Neural cell (in vitro differentiated cells): ENCODE data around the gene GARIN5A. TPM values are rescaled to one million over a fixed set of nuclear protein-coding genes. Genes with fewer than 3 reads are reported as not detected.

ENCODE experiments used
- H2AFZ ChIP-seq: fragments of 200-600, 300-800 bp; sonication (generic), shearing (Covaris generic); 2 replicates; pipeline ENCODE4 v1.6.0; 2014; ENCODE audit warnings: low read depth, mild to moderate bottlenecking, antibody characterized with exemption, low read length, moderate library complexity
- H3F3A ChIP-seq: fragments of 200-600 bp; shearing (Covaris generic); 2 replicates; pipeline ENCODE4 v1.6.1; 2016; ENCODE audit warnings: mild to moderate bottlenecking, moderate library complexity, mixed read lengths, antibody characterized with exemption, low read length; ENCODE audit not compliant: insufficient read depth, poor library complexity, severe bottlenecking
- H3K27ac ChIP-seq: fragments of 200-600, 300-800 bp; sonication (generic), shearing (Covaris generic); 2 replicates; pipeline ENCODE4 v1.5.1; 2014; ENCODE audit warnings: mild to moderate bottlenecking, low read length, moderate library complexity
- H3K27me3 ChIP-seq: fragments of 300-800, 200-600 bp; sonication (generic), shearing (Covaris generic); 2 replicates; pipeline ENCODE4 v1.6.0; 2014; ENCODE audit warnings: mild to moderate bottlenecking, low read depth, low read length, moderate library complexity; ENCODE audit not compliant: insufficient read depth
- H3K36me3 ChIP-seq: fragments of 300-800, 200-600 bp; sonication (generic), shearing (Covaris generic); 2 replicates; pipeline ENCODE4 v1.5.1; 2014; ENCODE audit warnings: mild to moderate bottlenecking, antibody characterized with exemption, low read length, moderate library complexity; ENCODE audit not compliant: insufficient read depth
- H3K4me2 ChIP-seq: fragments of 300-800, 200-600 bp; sonication (generic), shearing (Covaris generic); 2 replicates; pipeline ENCODE4 v1.6.0; 2014; ENCODE audit warnings: mild to moderate bottlenecking, low read length
- H3K4me3 ChIP-seq: fragments of 300-800, 200-600 bp; sonication (generic), shearing (Covaris generic); 2 replicates; pipeline ENCODE4 v1.5.1; 2014; ENCODE audit warnings: mild to moderate bottlenecking, low read length, moderate library complexity
- H3K79me2 ChIP-seq: fragments of 200-600 bp; shearing (Covaris generic); replicated peaks from 2 replicates; pipeline ENCODE4 v1.6.0; 2014; ENCODE audit warnings: mild to moderate bottlenecking, low read length, moderate library complexity; ENCODE audit not compliant: insufficient read depth
- H3K9ac ChIP-seq: fragments of 300-800, 200-600 bp; sonication (generic), shearing (Covaris generic); 2 replicates; pipeline ENCODE4 v1.6.1; 2016; ENCODE audit warnings: mild to moderate bottlenecking, low read length, mixed read lengths
- H3K9me2 ChIP-seq: fragments of 200-600 bp; shearing (Covaris generic); 2 replicates; pipeline ENCODE4 v1.6.1; 2016; ENCODE audit warnings: mild to moderate bottlenecking, low read length, mixed read lengths; ENCODE audit not compliant: insufficient read depth
- H3K9me3 ChIP-seq: fragments of 200-600, 300-800 bp; sonication (generic), shearing (Covaris generic); 2 replicates; pipeline ENCODE4 v1.6.1; 2016; ENCODE audit warnings: mild to moderate bottlenecking, mixed run types, low read length, moderate library complexity, mixed read lengths
- H4K20me1 ChIP-seq: fragments of 200-600 bp; shearing (Covaris generic); 2 replicates; pipeline ENCODE4 v1.6.1; 2016; ENCODE audit warnings: mild to moderate bottlenecking, mixed run types; ENCODE audit not compliant: insufficient read depth
- CTCF ChIP-seq: fragments of 450-650 bp; IDR thresholded peaks from 2 replicates; pipeline ENCODE4 v1.5.1; 2014; ENCODE audit warnings: antibody characterized with exemption, mild to moderate bottlenecking, moderate library complexity; ENCODE audit not compliant: poor library complexity, severe bottlenecking
- EP300 ChIP-seq: fragments of 450-650 bp; conservative IDR thresholded peaks from 2 replicates; pipeline ENCODE4 v1.6.1; 2014; ENCODE audit warnings: antibody characterized with exemption, mild to moderate bottlenecking, moderate library complexity; ENCODE audit not compliant: poor library complexity, severe bottlenecking
- EZH2 ChIP-seq: fragments of 200-600, 300-800 bp; shearing (Covaris generic), sonication (generic); IDR thresholded peaks from 2 replicates; pipeline ENCODE4 v1.6.1; 2014; ENCODE audit warnings: antibody characterized with exemption, low read length, borderline replicate concordance, mild to moderate bottlenecking; ENCODE audit not compliant: insufficient read depth, poor library complexity, severe bottlenecking
- MXI1 ChIP-seq: fragments of 450-650 bp; conservative IDR thresholded peaks from 2 replicates; pipeline ENCODE4 v1.6.1; 2014; ENCODE audit warnings: antibody characterized with exemption, mild to moderate bottlenecking; ENCODE audit not compliant: poor library complexity, severe bottlenecking
- POLR2AphosphoS5 ChIP-seq: IDR thresholded peaks from 2 replicates; pipeline ENCODE4 v1.6.1; 2012
- RAD21 ChIP-seq: fragments of 450-650 bp; conservative IDR thresholded peaks from 2 replicates; pipeline ENCODE4 v1.6.1; 2014; ENCODE audit warnings: antibody characterized with exemption, mild to moderate bottlenecking, moderate library complexity
- REST ChIP-seq: IDR thresholded peaks from 2 replicates; pipeline ENCODE4 v1.6.1; 2012; ENCODE audit warnings: borderline replicate concordance
- SMC3 ChIP-seq: fragments of 450-650 bp; conservative IDR thresholded peaks from 2 replicates; pipeline ENCODE4 v1.6.1; 2014; ENCODE audit warnings: antibody characterized with exemption, mild to moderate bottlenecking, moderate library complexity; ENCODE audit not compliant: poor library complexity
- TAF1 ChIP-seq: IDR thresholded peaks from 2 replicates; pipeline ENCODE4 v1.6.1; 2012; ENCODE audit warnings: low read depth
- polyA minus RNA-seq: library from RNA; depleted of rRNA, polyadenylated mRNA; stranded (reverse); fragments of >200 nt; gene quantifications from 2 replicates; pipeline ENCODE4 v1.2.3, GENCODE V29; 2014
- polyA plus RNA-seq: library from polyadenylated mRNA; depleted of rRNA; stranded (reverse); fragments of >200 nt; gene quantifications from 2 replicates; pipeline ENCODE4 v1.2.3, GENCODE V29; 2014

GARIN5A gene
- polyA plus RNA-seq (3.3 and 6.5 TPM in 2 replicates), polyA minus RNA-seq (1.2 and 1.9 TPM in 2 replicates)

- Histone ChIP-seq H3F3A (peaks cover 3% of the 10 kb centered on the region), H3K27me3 (no peaks in the 10 kb centered on the region), H3K27ac (peak within 1 kb of the TSS; percentile 98), H4K20me1 (no peaks in the 10 kb centered on the region), H3K4me3 (peak within 1 kb of the TSS; percentile 91), H3K9me3 (no peaks in the 10 kb centered on the region), H3K9me2 (no peaks in the 10 kb centered on the region), H3K36me3 (no peaks in the 10 kb centered on the region), H3K4me2 (peak within 1 kb of the TSS; percentile 59), H3K9ac (peak within 1 kb of the TSS; percentile 98), H3K79me2 (peaks cover 21% of the 10 kb centered on the region), H2AFZ (peak within 1 kb of the TSS; percentile 71)
- peak; percentile 96 for TF ChIP-seq TAF1
- peak; percentile 93 for TF ChIP-seq REST
- TF ChIP-seq SMC3 = peak; percentile 74
- TF ChIP-seq EP300 = peak; percentile 62
- peak; percentile 84 for TF ChIP-seq MXI1
- TF ChIP-seq CTCF = no peak
- peak; percentile 71 for TF ChIP-seq RAD21
- peak; percentile 97 for TF ChIP-seq POLR2AphosphoS5
- TF ChIP-seq EZH2 = no peak
Observed at GRCh38 chr19:50476224-50476906, at the start of gene GARIN5A, which contains the start of gene EMC10. GARIN5A (minus strand) TSS chr19:50476848; CDS start chr19:50476388, 460 bp downstream. EMC10 (plus strand) TSS chr19:50476507; CDS start chr19:50476545, 38 bp downstream.

- Histone ChIP-seq H3K27ac (no peak overlapping the region), H3K9me2 (no peaks in the 10 kb centered on the region), H3K9ac (no peak overlapping the region), H4K20me1 (peaks cover 5% of the 10 kb centered on the region), H3K36me3 (peaks cover 10% of the 10 kb centered on the region), H3K27me3 (no peaks in the 10 kb centered on the region), H3K9me3 (peaks cover 5% of the 10 kb centered on the region), H3K4me3 (no peak overlapping the region), H3K79me2 (peaks cover 2% of the 10 kb centered on the region), H3K4me2 (no peak overlapping the region), H2AFZ (no peak overlapping the region), H3F3A (no peaks in the 10 kb centered on the region)
- TF ChIP-seq POLR2AphosphoS5 = no peak
- TF ChIP-seq EP300 = no peak
- TF ChIP-seq REST = no peak
- no peak for TF ChIP-seq TAF1
- TF ChIP-seq EZH2 = no peak
Observed at GRCh38 chr19:50522881-50523280, 46.2 kb upstream of the GARIN5A start.
